ENCODE results near the gene PAX7. TPM values are rescaled to one million over a fixed set of nuclear protein-coding genes. Genes with fewer than 3 reads are reported as not detected.
"Not testable (repeated sequence)": the region's sequence is repeated elsewhere in the genome, so short reads cannot be mapped to it uniquely, and the experiment has no call there.

The PAX7 gene
- 0.16 TPM for polyA plus RNA-seq (2013, experiment 1 of 2; ENCODE audit: insufficient read length)
- polyA plus RNA-seq (2013, experiment 2 of 2; ENCODE audit: insufficient read length): 0.10 TPM

- no peak for DNase-seq
These were observed at the start of gene PAX7 for GRCh38 chr1:18630511-18631495. Gene PAX7, plus strand, starts transcription at chr1:18630846. Its CDS starts 758 bp downstream, at chr1:18631604.

- no peak for DNase-seq
These were observed 49.2 kb upstream of the PAX7 start for GRCh38 chr1:18581420-18581880.

GRCh38 chr1:18582890-18583289, 47.8 kb upstream of the PAX7 start:
- no peak for DNase-seq

- no peak for DNase-seq
These were observed 47.2 kb upstream of the PAX7 start for GRCh38 chr1:18583326-18583941.

- not testable (repeated sequence) for DNase-seq
These were observed 44.6 kb upstream of the PAX7 start for GRCh38 chr1:18586016-18586415.

- no peak for DNase-seq
These were observed 42.6 kb upstream of the PAX7 start for GRCh38 chr1:18588093-18588492.

GRCh38 chr1:18592368-18592767, 38.3 kb upstream of the PAX7 start:
- DNase-seq: no peak

GRCh38 chr1:18597160-18598042, 33.2 kb upstream of the PAX7 start:
- peak; percentile 15 for DNase-seq

- no peak for DNase-seq
These were observed 31.6 kb upstream of the PAX7 start for GRCh38 chr1:18599086-18599485.

- DNase-seq: no peak
These were observed 30.9 kb upstream of the PAX7 start for GRCh38 chr1:18599704-18600103.

GRCh38 chr1:18602533-18603211, 28.0 kb upstream of the PAX7 start:
- no peak for DNase-seq

GRCh38 chr1:18603212-18603852, 27.3 kb upstream of the PAX7 start:
- no peak for DNase-seq

- no peak for DNase-seq
These were observed 24.0 kb upstream of the PAX7 start for GRCh38 chr1:18606443-18607288.

- DNase-seq: no peak
These were observed 23.3 kb upstream of the PAX7 start for GRCh38 chr1:18607289-18607760.

GRCh38 chr1:18608534-18608933, 22.1 kb upstream of the PAX7 start:
- no peak for DNase-seq

- DNase-seq: no peak
These were observed 19.3 kb upstream of the PAX7 start for GRCh38 chr1:18611311-18611710.

GRCh38 chr1:18612073-18612472, 18.6 kb upstream of the PAX7 start:
- no peak for DNase-seq

GRCh38 chr1:18614069-18614735, 16.4 kb upstream of the PAX7 start:
- DNase-seq: no peak
